HepG2 (cell line): Measurements from ENCODE around the gene URGCP. TPM values are rescaled to one million over a fixed set of nuclear protein-coding genes. Genes with fewer than 3 reads are reported as not detected.
A peak's percentile ranks its signal among the peaks of the same experiment; 100 is the strongest.

Source experiments
- ARNT2 ChIP-seq: sonication (generic); formaldehyde crosslinking; IDR thresholded peaks from 2 replicates; pipeline ENCODE4 v1.8.0; 2022; ENCODE audit warnings: mild to moderate bottlenecking, low read depth, missing genetic modification reagents, moderate library complexity
- ARNTL ChIP-seq: sonication (generic); formaldehyde crosslinking; IDR thresholded peaks from 2 replicates; pipeline ENCODE4 v1.4.0; 2020; ENCODE audit warnings: mild to moderate bottlenecking, missing genetic modification reagents
- DPF2 ChIP-seq: sonication (generic); formaldehyde crosslinking; IDR thresholded peaks from 2 replicates; pipeline ENCODE4 v1.4.0; 2020; ENCODE audit warnings: mild to moderate bottlenecking, low read depth, missing genetic modification reagents, borderline replicate concordance
- DZIP1 ChIP-seq: sonication (generic); formaldehyde crosslinking; IDR thresholded peaks from 2 replicates; pipeline ENCODE4 v1.5.0; 2020; ENCODE audit warnings: mild to moderate bottlenecking, missing genetic modification reagents
- GLMP ChIP-seq: sonication (generic); formaldehyde crosslinking; IDR thresholded peaks from 2 replicates; pipeline ENCODE4 v1.9.0; 2021; ENCODE audit warnings: missing genetic modification reagents, mild to moderate bottlenecking, borderline replicate concordance
- HNF1A ChIP-seq, 2 experiments: sonication (generic) in 1 of 2; formaldehyde crosslinking in 1 of 2; IDR thresholded peaks; 2 replicates each; pipeline versions ENCODE4 v1.4.0 to v1.6.1; 2016 to 2020; ENCODE audit warnings: borderline replicate concordance in 1 of 2, low read depth in 1 of 2, mild to moderate bottlenecking in 1 of 2, missing genetic modification reagents in 1 of 2
- MTA1 ChIP-seq: sonication (generic); formaldehyde crosslinking; IDR thresholded peaks from 2 replicates; pipeline ENCODE4 v1.4.0; 2020; ENCODE audit warnings: missing genetic modification reagents, mild to moderate bottlenecking, borderline replicate concordance
- NFIC ChIP-seq: IDR thresholded peaks from 2 replicates; pipeline ENCODE4 v1.6.1; 2012; ENCODE audit warnings: mild to moderate bottlenecking, low read length, inconsistent platforms
- NFYC ChIP-seq: IDR thresholded peaks from 2 replicates; pipeline ENCODE4 v1.6.1; 2016; ENCODE audit warnings: missing genetic modification reagents, missing compliant biosample characterization
- PPARG ChIP-seq: conservative IDR thresholded peaks from 2 replicates; pipeline ENCODE4 v1.6.1; 2016; ENCODE audit warnings: missing biosample characterization, missing genetic modification reagents
- SMYD3 ChIP-seq: sonication (generic); formaldehyde crosslinking; IDR thresholded peaks from 2 replicates; pipeline ENCODE4 v1.8.1; 2023; ENCODE audit warnings: mild to moderate bottlenecking, missing genetic modification reagents
- SRY ChIP-seq: sonication (generic); formaldehyde crosslinking; IDR thresholded peaks from 2 replicates; pipeline ENCODE4 v1.8.0; 2022; ENCODE audit warnings: mild to moderate bottlenecking, missing genetic modification reagents
- U2AF1 ChIP-seq: fragments of 200-400 bp; formaldehyde crosslinking; optimal IDR thresholded peaks from 2 replicates; pipeline ENCODE3; 2017; ENCODE audit warnings: mild to moderate bottlenecking, low read depth, low read length
- WIZ ChIP-seq: sonication (generic); formaldehyde crosslinking; IDR thresholded peaks from 2 replicates; pipeline ENCODE4 v1.5.1; 2020; ENCODE audit warnings: mild to moderate bottlenecking, missing genetic modification reagents
- ZNF446 ChIP-seq: sonication (generic); formaldehyde crosslinking; IDR thresholded peaks from 2 replicates; pipeline ENCODE4 v1.5.0; 2020; ENCODE audit warnings: mild to moderate bottlenecking, missing genetic modification reagents
- ZNF574 ChIP-seq: sonication (generic); formaldehyde crosslinking; IDR thresholded peaks from 2 replicates; pipeline ENCODE4 v1.4.0; 2020; ENCODE audit warnings: missing genetic modification reagents
- ZNF7 ChIP-seq: IDR thresholded peaks from 2 replicates; pipeline ENCODE4 v1.6.1; 2016; ENCODE audit warnings: missing biosample characterization, missing genetic modification reagents
- ZNF75D ChIP-seq: sonication (generic); formaldehyde crosslinking; IDR thresholded peaks from 2 replicates; pipeline ENCODE4 v1.8.1; 2023; ENCODE audit warnings: missing genetic modification reagents, mild to moderate bottlenecking, borderline replicate concordance
- polyA plus RNA-seq, 8 experiments: library from polyadenylated mRNA; depleted of rRNA in 3 of 8; stranded (reverse) in 7 of 8; unstranded in 1 of 8; fragments of >200 nt; fragmentation: Illumina TruSeq in 4 of 8; extraction: Trizol in 4 of 8; gene quantifications; 2 replicates each; pipeline versions ENCODE4 v1.2.1 to v1.2.3, GENCODE V29; 2011 to 2016; ENCODE audit warnings: low read depth in 4 of 8, missing spikeins in 1 of 8, mixed read lengths in 1 of 8; ENCODE audit not compliant: insufficient read depth in 1 of 8
- total RNA-seq, 5 experiments: library from RNA; depleted of rRNA; stranded (reverse); fragments of >200 nt; fragmentation: Illumina TruSeq; extraction: Trizol; gene quantifications; 2 replicates each; pipeline ENCODE4 v1.2.3, GENCODE V29; 2016; ENCODE audit warnings: low read depth in 1 of 5

Gene URGCP
- total and polyA plus RNA-seq, 2 of the 13 experiments (the other 11 are each of a cell fraction or from before 2014, with no cell fraction given), result 22.3 to 25.8 TPM

- TF ChIP-seq HNF1A (IDR thresholded peaks at IDR 0.05; ENCODE audit: low read depth), result 0 out of 2 replicates have a peak, but pooled peaks have one; percentile 19
- TF ChIP-seq HNF1A (CRISPR knock-in tag; IDR thresholded peaks at IDR 0.05; ENCODE audit: borderline replicate concordance), result peak; percentile 52; the same call in 1 of the 2 replicates
- TF ChIP-seq ARNT2 (CRISPR knock-in tag), result no peak
- no peak for TF ChIP-seq MTA1 (CRISPR knock-in tag)
- TF ChIP-seq DZIP1 (CRISPR knock-in tag), result no peak
- no peak; the same call in 1 of the 2 replicates for TF ChIP-seq NFIC
- TF ChIP-seq ZNF75D (CRISPR knock-in tag), result no peak
- TF ChIP-seq WIZ (CRISPR knock-in tag), result no peak
- TF ChIP-seq GLMP (CRISPR knock-in tag), result no peak
- TF ChIP-seq SMYD3, result peak; percentile 45; the same call in 1 of the 2 replicates
- TF ChIP-seq ARNTL (CRISPR knock-in tag), result no peak
- TF ChIP-seq PPARG (CRISPR knock-in tag), result peak; percentile 76
- TF ChIP-seq SRY (CRISPR knock-in tag), result no peak; the same call in 1 of the 2 replicates
- TF ChIP-seq ZNF446 (CRISPR knock-in tag), result no peak
- peak; percentile 61 for TF ChIP-seq U2AF1
- TF ChIP-seq NFYC, result no peak
- no peak for TF ChIP-seq ZNF7
- peak; percentile 69 for TF ChIP-seq ZNF574 (CRISPR knock-in tag)
- TF ChIP-seq DPF2 (CRISPR knock-in tag), result peak; percentile 29; the same call in 1 of the 2 replicates
These were observed 1.0 kb downstream of the URGCP start (continued) for GRCh38 chr7:43905209-43905946.
